SK-N-SH treated with all-trans-retinoic acid at 6 μM for 48 hours (cell line): ENCODE measurements around the gene XRN1.
A peak's percentile ranks its signal among the peaks of the same experiment; 100 is the strongest.
"Not testable (repeated sequence)": the region's sequence is repeated elsewhere in the genome, so short reads cannot be mapped to it uniquely, and the experiment has no call there.

Experiments
- ATAC-seq: fragments of 200-7000 bp; cut with Tn5 transposase; 3 replicates; pipeline ENCODE4 v1.9.1; 2020; ENCODE audit warnings: mild to moderate bottlenecking, moderate library complexity
- ARNTL ChIP-seq: fragments of 450-650 bp; formaldehyde crosslinking; IDR thresholded peaks from 2 replicates; pipeline ENCODE4 v1.5.0; 2020; ENCODE audit warnings: low read depth, mild to moderate bottlenecking, moderate library complexity, borderline replicate concordance
- BACH2 ChIP-seq: fragments of 250-450 bp; sonication (Bioruptor Pico); IDR thresholded peaks from 2 replicates; pipeline ENCODE4 v1.9.0; 2021; ENCODE audit warnings: mild to moderate bottlenecking, borderline replicate concordance
- CSDC2 ChIP-seq: fragments of 250-450 bp; sonication (Bioruptor Pico); IDR thresholded peaks from 2 replicates; pipeline ENCODE4 v1.5.0; 2020; ENCODE audit warnings: mild to moderate bottlenecking, moderate library complexity
- ESRRG ChIP-seq: fragments of 250-450 bp; sonication (Bioruptor Pico); IDR thresholded peaks from 2 replicates; pipeline ENCODE4 v1.6.1; 2021; ENCODE audit warnings: mild to moderate bottlenecking
- GLIS3 ChIP-seq: fragments of 250-450 bp; sonication (Bioruptor Pico); IDR thresholded peaks from 2 replicates; pipeline ENCODE4 v1.5.0; 2020; ENCODE audit warnings: mild to moderate bottlenecking, moderate library complexity
- ISL1 ChIP-seq: fragments of 250-450 bp; sonication (Bioruptor Pico); IDR thresholded peaks from 2 replicates; pipeline ENCODE4 v2.1.2; 2022; ENCODE audit warnings: mild to moderate bottlenecking, moderate library complexity
- OSR1 ChIP-seq: fragments of 250-450 bp; sonication (Bioruptor Pico); IDR thresholded peaks from 2 replicates; pipeline ENCODE4 v1.8.0; 2022; ENCODE audit warnings: moderate library complexity, mild to moderate bottlenecking, inconsistent platforms
- PPARA ChIP-seq: fragments of 250-450 bp; sonication (Bioruptor Pico); IDR thresholded peaks from 2 replicates; pipeline ENCODE4 v1.5.0; 2020; ENCODE audit warnings: mild to moderate bottlenecking, borderline replicate concordance
- RARB ChIP-seq: fragments of 250-450 bp; sonication (Bioruptor Pico); IDR thresholded peaks from 2 replicates; pipeline ENCODE4 v1.8.0; 2021; ENCODE audit warnings: mild to moderate bottlenecking, moderate library complexity
- SNAI2 ChIP-seq: fragments of 250-450 bp; sonication (Bioruptor Pico); IDR thresholded peaks from 2 replicates; pipeline ENCODE4 v1.5.0; 2020; ENCODE audit warnings: mild to moderate bottlenecking, moderate library complexity
- TCF4 ChIP-seq: fragments of 250-450 bp; sonication (Bioruptor Pico); IDR thresholded peaks from 2 replicates; pipeline ENCODE4 v1.8.0; 2021; ENCODE audit warnings: mild to moderate bottlenecking, moderate library complexity, borderline replicate concordance
- TOX ChIP-seq: fragments of 250-450 bp; sonication (Bioruptor Pico); IDR thresholded peaks from 2 replicates; pipeline ENCODE4 v1.8.0; 2021; ENCODE audit warnings: mild to moderate bottlenecking, moderate library complexity, borderline replicate concordance
- ZC3H10 ChIP-seq: fragments of 250-450 bp; sonication (Bioruptor Pico); IDR thresholded peaks from 2 replicates; pipeline ENCODE4 v1.5.1; 2021; ENCODE audit warnings: mild to moderate bottlenecking, moderate library complexity
- ZFP30 ChIP-seq: fragments of 450-650 bp; formaldehyde crosslinking; IDR thresholded peaks from 2 replicates; pipeline ENCODE4 v1.5.0; 2022; ENCODE audit warnings: mild to moderate bottlenecking, moderate library complexity
- ZNF565 ChIP-seq: fragments of 450-650 bp; formaldehyde crosslinking; conservative IDR thresholded peaks from 2 replicates; pipeline ENCODE4 v1.5.0; 2020; ENCODE audit warnings: low read depth, mild to moderate bottlenecking, moderate library complexity
- ZNF70 ChIP-seq: fragments of 450-650 bp; formaldehyde crosslinking; IDR thresholded peaks from 2 replicates; pipeline ENCODE4 v1.5.0; 2020; ENCODE audit warnings: mild to moderate bottlenecking, moderate library complexity
- ZNF8 ChIP-seq: fragments of 450-650 bp; formaldehyde crosslinking; IDR thresholded peaks from 2 replicates; pipeline ENCODE4 v1.5.0; 2020; ENCODE audit warnings: mild to moderate bottlenecking, moderate library complexity
- TF ChIP-seq, protein P1 (sequence below): fragments of 250-450 bp; sonication (Bioruptor Pico); IDR thresholded peaks from 2 replicates; pipeline ENCODE4 v1.5.0; 2020; ENCODE audit warnings: mild to moderate bottlenecking, moderate library complexity
- TF ChIP-seq, protein P2 (sequence below): fragments of 250-450 bp; sonication (Bioruptor Pico); IDR thresholded peaks from 2 replicates; pipeline ENCODE4 v1.8.0; 2020; ENCODE audit warnings: mild to moderate bottlenecking, moderate library complexity, borderline replicate concordance
- TF ChIP-seq, protein P3 (sequence below): fragments of 250-450 bp; sonication (Bioruptor Pico); IDR thresholded peaks from 2 replicates; pipeline ENCODE4 v1.5.1; 2021; ENCODE audit warnings: mild to moderate bottlenecking, moderate library complexity
- TF ChIP-seq, protein P4 (sequence below): fragments of 250-450 bp; sonication (Bioruptor Pico); IDR thresholded peaks from 2 replicates; pipeline ENCODE4 v1.5.1; 2020; ENCODE audit warnings: low read depth, mild to moderate bottlenecking, moderate library complexity

Gene XRN1

DNA sequence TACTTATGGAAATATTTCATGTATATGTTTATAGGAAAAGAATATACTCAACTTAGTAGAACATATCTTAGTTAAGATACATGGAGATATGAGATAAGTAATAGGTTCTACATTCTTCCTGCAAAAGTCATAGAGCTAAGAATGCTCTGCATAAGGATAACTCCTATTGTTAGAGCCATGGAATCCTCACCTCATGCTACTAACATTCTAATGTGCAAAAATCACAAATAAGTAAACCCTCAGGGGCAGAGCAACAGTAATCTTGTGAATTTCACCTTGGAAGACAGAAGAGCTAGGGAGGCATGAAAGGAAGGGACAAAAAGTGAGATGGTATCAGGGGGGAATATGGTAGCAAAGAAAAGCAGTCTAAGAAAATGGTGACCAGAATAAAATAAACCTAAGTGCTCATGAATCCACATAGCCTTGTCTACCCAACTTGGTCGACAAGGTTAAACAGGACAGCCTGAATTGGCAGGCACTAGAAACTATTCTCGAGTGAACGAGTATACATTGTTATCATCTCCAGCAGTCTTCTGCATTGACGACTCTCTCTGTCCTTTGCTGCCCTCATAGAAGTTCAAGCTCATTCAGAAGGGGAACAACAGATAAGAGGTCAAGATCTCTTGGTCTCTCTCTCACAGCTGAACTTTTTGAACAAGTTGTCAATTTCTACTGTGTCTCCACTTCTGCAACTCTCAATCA, 52.8 kb downstream of the XRN1 start:
- TF ChIP-seq PPARA (CRISPR knock-in tag) (no peak), BACH2 (CRISPR knock-in tag) (no peak), TOX (CRISPR knock-in tag) (no peak), OSR1 (CRISPR knock-in tag) (no peak), TCF4 (CRISPR knock-in tag) (no peak), ZC3H10 (CRISPR knock-in tag) (no peak), GLIS3 (CRISPR knock-in tag) (no peak), ISL1 (CRISPR knock-in tag) (no peak), ZNF565 (CRISPR knock-in tag) (no peak), ARNTL (CRISPR knock-in tag) (no peak), ZFP30 (no peak)
- TF ChIP-seq, protein P1, sequence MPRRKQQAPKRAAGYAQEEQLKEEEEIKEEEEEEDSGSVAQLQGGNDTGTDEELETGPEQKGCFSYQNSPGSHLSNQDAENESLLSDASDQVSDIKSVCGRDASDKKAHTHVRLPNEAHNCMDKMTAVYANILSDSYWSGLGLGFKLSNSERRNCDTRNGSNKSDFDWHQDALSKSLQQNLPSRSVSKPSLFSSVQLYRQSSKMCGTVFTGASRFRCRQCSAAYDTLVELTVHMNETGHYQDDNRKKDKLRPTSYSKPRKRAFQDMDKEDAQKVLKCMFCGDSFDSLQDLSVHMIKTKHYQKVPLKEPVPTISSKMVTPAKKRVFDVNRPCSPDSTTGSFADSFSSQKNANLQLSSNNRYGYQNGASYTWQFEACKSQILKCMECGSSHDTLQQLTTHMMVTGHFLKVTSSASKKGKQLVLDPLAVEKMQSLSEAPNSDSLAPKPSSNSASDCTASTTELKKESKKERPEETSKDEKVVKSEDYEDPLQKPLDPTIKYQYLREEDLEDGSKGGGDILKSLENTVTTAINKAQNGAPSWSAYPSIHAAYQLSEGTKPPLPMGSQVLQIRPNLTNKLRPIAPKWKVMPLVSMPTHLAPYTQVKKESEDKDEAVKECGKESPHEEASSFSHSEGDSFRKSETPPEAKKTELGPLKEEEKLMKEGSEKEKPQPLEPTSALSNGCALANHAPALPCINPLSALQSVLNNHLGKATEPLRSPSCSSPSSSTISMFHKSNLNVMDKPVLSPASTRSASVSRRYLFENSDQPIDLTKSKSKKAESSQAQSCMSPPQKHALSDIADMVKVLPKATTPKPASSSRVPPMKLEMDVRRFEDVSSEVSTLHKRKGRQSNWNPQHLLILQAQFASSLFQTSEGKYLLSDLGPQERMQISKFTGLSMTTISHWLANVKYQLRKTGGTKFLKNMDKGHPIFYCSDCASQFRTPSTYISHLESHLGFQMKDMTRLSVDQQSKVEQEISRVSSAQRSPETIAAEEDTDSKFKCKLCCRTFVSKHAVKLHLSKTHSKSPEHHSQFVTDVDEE (CRISPR knock-in tag) = no peak
- TF ChIP-seq, protein P2, sequence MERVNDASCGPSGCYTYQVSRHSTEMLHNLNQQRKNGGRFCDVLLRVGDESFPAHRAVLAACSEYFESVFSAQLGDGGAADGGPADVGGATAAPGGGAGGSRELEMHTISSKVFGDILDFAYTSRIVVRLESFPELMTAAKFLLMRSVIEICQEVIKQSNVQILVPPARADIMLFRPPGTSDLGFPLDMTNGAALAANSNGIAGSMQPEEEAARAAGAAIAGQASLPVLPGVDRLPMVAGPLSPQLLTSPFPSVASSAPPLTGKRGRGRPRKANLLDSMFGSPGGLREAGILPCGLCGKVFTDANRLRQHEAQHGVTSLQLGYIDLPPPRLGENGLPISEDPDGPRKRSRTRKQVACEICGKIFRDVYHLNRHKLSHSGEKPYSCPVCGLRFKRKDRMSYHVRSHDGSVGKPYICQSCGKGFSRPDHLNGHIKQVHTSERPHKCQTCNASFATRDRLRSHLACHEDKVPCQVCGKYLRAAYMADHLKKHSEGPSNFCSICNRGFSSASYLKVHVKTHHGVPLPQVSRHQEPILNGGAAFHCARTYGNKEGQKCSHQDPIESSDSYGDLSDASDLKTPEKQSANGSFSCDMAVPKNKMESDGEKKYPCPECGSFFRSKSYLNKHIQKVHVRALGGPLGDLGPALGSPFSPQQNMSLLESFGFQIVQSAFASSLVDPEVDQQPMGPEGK = no peak
- TF ChIP-seq, protein P3, sequence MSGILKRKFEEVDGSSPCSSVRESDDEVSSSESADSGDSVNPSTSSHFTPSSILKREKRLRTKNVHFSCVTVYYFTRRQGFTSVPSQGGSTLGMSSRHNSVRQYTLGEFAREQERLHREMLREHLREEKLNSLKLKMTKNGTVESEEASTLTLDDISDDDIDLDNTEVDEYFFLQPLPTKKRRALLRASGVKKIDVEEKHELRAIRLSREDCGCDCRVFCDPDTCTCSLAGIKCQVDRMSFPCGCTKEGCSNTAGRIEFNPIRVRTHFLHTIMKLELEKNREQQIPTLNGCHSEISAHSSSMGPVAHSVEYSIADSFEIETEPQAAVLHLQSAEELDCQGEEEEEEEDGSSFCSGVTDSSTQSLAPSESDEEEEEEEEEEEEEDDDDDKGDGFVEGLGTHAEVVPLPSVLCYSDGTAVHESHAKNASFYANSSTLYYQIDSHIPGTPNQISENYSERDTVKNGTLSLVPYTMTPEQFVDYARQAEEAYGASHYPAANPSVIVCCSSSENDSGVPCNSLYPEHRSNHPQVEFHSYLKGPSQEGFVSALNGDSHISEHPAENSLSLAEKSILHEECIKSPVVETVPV (CRISPR knock-in tag) = no peak
- TF ChIP-seq, protein P4, sequence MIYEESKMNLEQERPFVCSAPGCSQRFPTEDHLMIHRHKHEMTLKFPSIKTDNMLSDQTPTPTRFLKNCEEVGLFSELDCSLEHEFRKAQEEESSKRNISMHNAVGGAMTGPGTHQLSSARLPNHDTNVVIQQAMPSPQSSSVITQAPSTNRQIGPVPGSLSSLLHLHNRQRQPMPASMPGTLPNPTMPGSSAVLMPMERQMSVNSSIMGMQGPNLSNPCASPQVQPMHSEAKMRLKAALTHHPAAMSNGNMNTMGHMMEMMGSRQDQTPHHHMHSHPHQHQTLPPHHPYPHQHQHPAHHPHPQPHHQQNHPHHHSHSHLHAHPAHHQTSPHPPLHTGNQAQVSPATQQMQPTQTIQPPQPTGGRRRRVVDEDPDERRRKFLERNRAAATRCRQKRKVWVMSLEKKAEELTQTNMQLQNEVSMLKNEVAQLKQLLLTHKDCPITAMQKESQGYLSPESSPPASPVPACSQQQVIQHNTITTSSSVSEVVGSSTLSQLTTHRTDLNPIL (CRISPR knock-in tag) = no peak
- TF ChIP-seq, all 23 proteins: peak for 0
- no peak for ATAC-seq

- ATAC-seq = no peak
- TF ChIP-seq TCF4 (CRISPR knock-in tag) = no peak
- peak; percentile 92 for TF ChIP-seq ZNF8
- TF ChIP-seq, all 23 proteins: peak for 1
Observed at GRCh38 chr3:142385078-142385477, 62.8 kb downstream of the XRN1 start.

- no peak for ATAC-seq
- TF ChIP-seq RARB (CRISPR knock-in tag) (no peak), ISL1 (CRISPR knock-in tag) (no peak), PPARA (CRISPR knock-in tag) (no peak), TOX (CRISPR knock-in tag) (no peak), ARNTL (CRISPR knock-in tag) (no peak), ZFP30 (no peak), ZC3H10 (CRISPR knock-in tag) (no peak), TCF4 (CRISPR knock-in tag) (no peak), ZNF8 (no peak), SNAI2 (no peak), ESRRG (CRISPR knock-in tag) (no peak), ZNF70 (CRISPR knock-in tag) (no peak), BACH2 (CRISPR knock-in tag) (no peak), CSDC2 (no peak)
- TF ChIP-seq, protein P2 = no peak
- TF ChIP-seq, protein P1 (CRISPR knock-in tag) = no peak
- TF ChIP-seq, protein P3 (CRISPR knock-in tag) = no peak
Observed at GRCh38 chr3:142374687-142375086, 73.2 kb downstream of the XRN1 start.

GRCh38 chr3:142369576-142369975, 78.3 kb downstream of the XRN1 start:
- ATAC-seq = not testable (repeated sequence)
